ENCODE results near the gene EIF3F. TPM values are rescaled to one million over a fixed set of nuclear protein-coding genes. Genes with fewer than 3 reads are reported as not detected.

EIF3F gene
- total and polyA plus RNA-seq, 2 of the 8 experiments (the other 6 are each of a cell fraction or from before 2014, with no cell fraction given) = 222 to 388 TPM

DNA sequence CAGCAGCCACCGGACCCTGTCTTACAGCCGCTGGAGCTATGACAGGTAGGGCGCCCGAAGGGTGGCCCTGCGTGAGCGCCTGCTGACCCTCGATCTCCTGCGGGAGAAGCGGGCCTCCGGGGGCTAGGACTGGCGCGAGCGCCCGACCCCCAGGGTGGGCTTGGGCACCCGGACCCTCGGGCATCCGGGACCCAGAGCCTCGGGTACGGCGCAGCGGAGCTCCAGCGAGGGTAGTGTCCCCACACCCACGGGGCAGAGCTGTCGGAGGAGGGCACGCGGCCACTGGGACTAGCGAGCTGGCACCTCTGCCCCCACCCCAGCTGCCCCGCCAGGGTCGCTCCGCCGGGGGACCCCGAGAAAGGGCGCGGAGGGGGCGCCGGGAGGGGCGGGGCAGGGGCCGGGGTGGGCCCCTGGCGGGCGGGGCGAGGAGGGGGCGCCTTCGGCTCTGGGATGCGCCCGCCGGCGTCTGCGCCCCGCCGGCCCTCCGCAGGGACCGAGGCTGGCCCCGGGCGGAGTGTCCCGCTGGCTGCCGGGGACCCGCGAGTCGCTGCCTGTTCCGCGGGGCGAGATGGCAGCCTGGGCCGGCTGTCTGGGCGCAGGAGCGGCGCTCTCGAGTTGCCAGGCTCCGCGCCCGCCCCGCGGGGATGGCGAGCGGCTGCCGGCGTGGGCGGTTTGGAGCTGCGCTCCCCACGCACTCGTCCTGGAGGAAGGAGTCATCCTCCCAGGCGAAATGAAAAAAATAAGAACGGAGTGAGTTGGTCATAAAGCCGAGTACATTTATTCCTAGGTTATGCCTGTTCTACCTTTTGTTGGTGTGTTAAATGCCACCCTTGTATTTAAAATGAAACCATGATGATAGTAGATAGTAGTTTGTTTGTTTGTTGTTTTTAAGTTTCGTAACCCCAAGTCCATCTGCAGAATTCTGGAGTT, 32.4 kb downstream of the EIF3F start (continued):
- peak; percentile 71 for TF ChIP-seq EZH2 (IDR thresholded peaks at IDR 0.05; ENCODE audit: low read depth, low read length, severe bottlenecking)
- no peak for TF ChIP-seq JUN (IDR thresholded peaks at IDR 0.05; ENCODE audit: low read depth, low read length)
- TF ChIP-seq CTBP2 (IDR thresholded peaks at IDR 0.05; ENCODE audit: borderline replicate concordance, insufficient read depth, insufficient read length, low read length) = no peak
- no peak for TF ChIP-seq ZNF274 (IDR thresholded peaks at IDR 0.05; ENCODE audit: borderline replicate concordance, extremely low read depth, low read length)
- TF ChIP-seq, protein P1, sequence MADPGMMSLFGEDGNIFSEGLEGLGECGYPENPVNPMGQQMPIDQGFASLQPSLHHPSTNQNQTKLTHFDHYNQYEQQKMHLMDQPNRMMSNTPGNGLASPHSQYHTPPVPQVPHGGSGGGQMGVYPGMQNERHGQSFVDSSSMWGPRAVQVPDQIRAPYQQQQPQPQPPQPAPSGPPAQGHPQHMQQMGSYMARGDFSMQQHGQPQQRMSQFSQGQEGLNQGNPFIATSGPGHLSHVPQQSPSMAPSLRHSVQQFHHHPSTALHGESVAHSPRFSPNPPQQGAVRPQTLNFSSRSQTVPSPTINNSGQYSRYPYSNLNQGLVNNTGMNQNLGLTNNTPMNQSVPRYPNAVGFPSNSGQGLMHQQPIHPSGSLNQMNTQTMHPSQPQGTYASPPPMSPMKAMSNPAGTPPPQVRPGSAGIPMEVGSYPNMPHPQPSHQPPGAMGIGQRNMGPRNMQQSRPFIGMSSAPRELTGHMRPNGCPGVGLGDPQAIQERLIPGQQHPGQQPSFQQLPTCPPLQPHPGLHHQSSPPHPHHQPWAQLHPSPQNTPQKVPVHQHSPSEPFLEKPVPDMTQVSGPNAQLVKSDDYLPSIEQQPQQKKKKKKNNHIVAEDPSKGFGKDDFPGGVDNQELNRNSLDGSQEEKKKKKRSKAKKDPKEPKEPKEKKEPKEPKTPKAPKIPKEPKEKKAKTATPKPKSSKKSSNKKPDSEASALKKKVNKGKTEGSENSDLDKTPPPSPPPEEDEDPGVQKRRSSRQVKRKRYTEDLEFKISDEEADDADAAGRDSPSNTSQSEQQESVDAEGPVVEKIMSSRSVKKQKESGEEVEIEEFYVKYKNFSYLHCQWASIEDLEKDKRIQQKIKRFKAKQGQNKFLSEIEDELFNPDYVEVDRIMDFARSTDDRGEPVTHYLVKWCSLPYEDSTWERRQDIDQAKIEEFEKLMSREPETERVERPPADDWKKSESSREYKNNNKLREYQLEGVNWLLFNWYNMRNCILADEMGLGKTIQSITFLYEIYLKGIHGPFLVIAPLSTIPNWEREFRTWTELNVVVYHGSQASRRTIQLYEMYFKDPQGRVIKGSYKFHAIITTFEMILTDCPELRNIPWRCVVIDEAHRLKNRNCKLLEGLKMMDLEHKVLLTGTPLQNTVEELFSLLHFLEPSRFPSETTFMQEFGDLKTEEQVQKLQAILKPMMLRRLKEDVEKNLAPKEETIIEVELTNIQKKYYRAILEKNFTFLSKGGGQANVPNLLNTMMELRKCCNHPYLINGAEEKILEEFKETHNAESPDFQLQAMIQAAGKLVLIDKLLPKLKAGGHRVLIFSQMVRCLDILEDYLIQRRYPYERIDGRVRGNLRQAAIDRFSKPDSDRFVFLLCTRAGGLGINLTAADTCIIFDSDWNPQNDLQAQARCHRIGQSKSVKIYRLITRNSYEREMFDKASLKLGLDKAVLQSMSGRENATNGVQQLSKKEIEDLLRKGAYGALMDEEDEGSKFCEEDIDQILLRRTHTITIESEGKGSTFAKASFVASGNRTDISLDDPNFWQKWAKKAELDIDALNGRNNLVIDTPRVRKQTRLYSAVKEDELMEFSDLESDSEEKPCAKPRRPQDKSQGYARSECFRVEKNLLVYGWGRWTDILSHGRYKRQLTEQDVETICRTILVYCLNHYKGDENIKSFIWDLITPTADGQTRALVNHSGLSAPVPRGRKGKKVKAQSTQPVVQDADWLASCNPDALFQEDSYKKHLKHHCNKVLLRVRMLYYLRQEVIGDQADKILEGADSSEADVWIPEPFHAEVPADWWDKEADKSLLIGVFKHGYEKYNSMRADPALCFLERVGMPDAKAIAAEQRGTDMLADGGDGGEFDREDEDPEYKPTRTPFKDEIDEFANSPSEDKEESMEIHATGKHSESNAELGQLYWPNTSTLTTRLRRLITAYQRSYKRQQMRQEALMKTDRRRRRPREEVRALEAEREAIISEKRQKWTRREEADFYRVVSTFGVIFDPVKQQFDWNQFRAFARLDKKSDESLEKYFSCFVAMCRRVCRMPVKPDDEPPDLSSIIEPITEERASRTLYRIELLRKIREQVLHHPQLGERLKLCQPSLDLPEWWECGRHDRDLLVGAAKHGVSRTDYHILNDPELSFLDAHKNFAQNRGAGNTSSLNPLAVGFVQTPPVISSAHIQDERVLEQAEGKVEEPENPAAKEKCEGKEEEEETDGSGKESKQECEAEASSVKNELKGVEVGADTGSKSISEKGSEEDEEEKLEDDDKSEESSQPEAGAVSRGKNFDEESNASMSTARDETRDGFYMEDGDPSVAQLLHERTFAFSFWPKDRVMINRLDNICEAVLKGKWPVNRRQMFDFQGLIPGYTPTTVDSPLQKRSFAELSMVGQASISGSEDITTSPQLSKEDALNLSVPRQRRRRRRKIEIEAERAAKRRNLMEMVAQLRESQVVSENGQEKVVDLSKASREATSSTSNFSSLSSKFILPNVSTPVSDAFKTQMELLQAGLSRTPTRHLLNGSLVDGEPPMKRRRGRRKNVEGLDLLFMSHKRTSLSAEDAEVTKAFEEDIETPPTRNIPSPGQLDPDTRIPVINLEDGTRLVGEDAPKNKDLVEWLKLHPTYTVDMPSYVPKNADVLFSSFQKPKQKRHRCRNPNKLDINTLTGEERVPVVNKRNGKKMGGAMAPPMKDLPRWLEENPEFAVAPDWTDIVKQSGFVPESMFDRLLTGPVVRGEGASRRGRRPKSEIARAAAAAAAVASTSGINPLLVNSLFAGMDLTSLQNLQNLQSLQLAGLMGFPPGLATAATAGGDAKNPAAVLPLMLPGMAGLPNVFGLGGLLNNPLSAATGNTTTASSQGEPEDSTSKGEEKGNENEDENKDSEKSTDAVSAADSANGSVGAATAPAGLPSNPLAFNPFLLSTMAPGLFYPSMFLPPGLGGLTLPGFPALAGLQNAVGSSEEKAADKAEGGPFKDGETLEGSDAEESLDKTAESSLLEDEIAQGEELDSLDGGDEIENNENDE (IDR thresholded peaks at IDR 0.05; ENCODE audit: insufficient replicate concordance, low read length) = no peak
- peak; percentile 27 for TF ChIP-seq RNF2 (IDR thresholded peaks at IDR 0.05; ENCODE audit: borderline replicate concordance, low read depth, low read length, missing control alignments, poor library complexity, severe bottlenecking)
- TF ChIP-seq, protein P2, sequence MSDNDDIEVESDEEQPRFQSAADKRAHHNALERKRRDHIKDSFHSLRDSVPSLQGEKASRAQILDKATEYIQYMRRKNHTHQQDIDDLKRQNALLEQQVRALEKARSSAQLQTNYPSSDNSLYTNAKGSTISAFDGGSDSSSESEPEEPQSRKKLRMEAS (IDR thresholded peaks at IDR 0.05) = no peak
- no peak for TF ChIP-seq BACH1 (IDR thresholded peaks at IDR 0.05; ENCODE audit: low read length)

Measured in H1 (cell line).